ENCODE data around the gene PDE1C. TPM values are rescaled to one million over a fixed set of nuclear protein-coding genes. Genes with fewer than 3 reads are reported as not detected.
"Not testable (repeated sequence)": the region's sequence is repeated elsewhere in the genome, so short reads cannot be mapped to it uniquely, and the experiment has no call there.

PDE1C gene
- total and polyA plus RNA-seq, 2 of the 4 experiments (the other 2 are of a cell fraction): 14.2 to 61.5 TPM

DNA sequence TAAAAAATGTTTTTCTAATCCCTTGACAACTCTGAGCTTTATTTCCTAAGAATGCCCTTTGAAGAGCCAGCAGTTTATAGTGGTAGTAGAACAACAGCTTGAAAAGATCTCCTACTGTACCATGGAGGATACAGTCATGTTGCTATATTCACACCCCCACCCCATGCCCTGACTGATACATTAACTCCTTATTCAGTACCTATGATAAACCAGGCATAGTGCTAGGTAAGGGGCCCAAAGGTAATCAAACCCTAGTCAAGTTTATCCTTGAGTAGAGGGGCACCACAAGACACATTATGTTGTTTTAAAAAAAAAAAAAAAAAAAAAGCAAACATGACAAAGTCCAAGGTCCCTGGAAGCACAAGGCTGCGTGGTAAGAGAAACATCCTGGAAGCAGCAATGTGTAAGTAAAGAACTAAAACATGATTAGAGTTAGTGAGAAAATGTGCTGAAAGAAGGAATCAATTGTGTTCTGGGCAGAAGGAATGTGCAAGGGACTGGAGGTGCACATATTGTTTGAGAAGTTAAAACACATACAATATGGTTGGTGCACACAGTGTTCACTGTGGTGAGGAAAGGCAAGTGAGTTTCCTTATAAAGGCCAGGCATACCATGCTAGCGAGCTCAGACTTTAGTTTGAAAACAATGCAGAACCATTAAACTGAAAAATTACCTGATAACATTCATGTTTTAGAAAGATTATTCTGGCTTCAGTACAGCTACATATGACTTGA is 51.2 kb downstream of the PDE1C start (continued):
- no peak for TF ChIP-seq RCOR1 (IDR thresholded peaks at IDR 0.05; ENCODE audit: insufficient replicate concordance, low read length)
- no peak for TF ChIP-seq MXI1 (IDR thresholded peaks at IDR 0.05; ENCODE audit: borderline replicate concordance, low read depth, low read length)

- no peak overlapping the region for H3K14ac ChIP-seq (replicated peaks; ENCODE audit: low read depth, low read length)
- 0 out of 2 replicates have a peak, but pooled peaks cover 3% of the 10 kb centered on the region for H3K36me3 ChIP-seq (ENCODE audit: control insufficient read depth, insufficient read depth, low read length)
- H3K79me1 ChIP-seq (ENCODE audit: low read depth in 1 of 2, low read length in 2 of 2): peaks cover 3 to 6% of the 10 kb centered on the region in 2 experiments; a peak in 2 of 4 replicates
- H3K4ac ChIP-seq (ENCODE audit: low read depth, low read length): no peak overlapping the region
- H3K27me3 ChIP-seq (ENCODE audit: control insufficient read depth, insufficient read depth, low read length): no peaks in the 10 kb centered on the region
- H2AK5ac ChIP-seq (ENCODE audit: low read depth, low read length): no peak overlapping the region; the same call in 1 of the 2 replicates
- H3K56ac ChIP-seq (ENCODE audit: extremely low read depth, insufficient read depth, low read length): no peak overlapping the region
- H4K8ac ChIP-seq (ENCODE audit: low read depth in 2 of 2, low read length in 2 of 2): no peak overlapping the region
- H2AFZ ChIP-seq (replicated peaks; ENCODE audit: low read length, poor library complexity): no peak overlapping the region
- H4K20me1 ChIP-seq (ENCODE audit: insufficient read depth, low read length): no peaks in the 10 kb centered on the region
- ChIA-PET CTCF (no interaction called here), POLR2A (ENCODE audit: unreplicated experiment) (no interaction called here)
- no CpG with 5 or more reads among the region's 2 CpGs for WGBS, 2 experiments (ENCODE audit: extremely low coverage in 2 of 2, insufficient read length in 1 of 2)
- DNase-seq (no peak), ATAC-seq (ENCODE audit: low read depth) (no peak)
- 0 out of 2 replicates have a peak, but pooled peaks cover 3% of the 10 kb centered on the region for H3K9me3 ChIP-seq (ENCODE audit: control insufficient read depth, insufficient read depth, low read length)
- H3K27ac ChIP-seq (ENCODE audit: insufficient read depth, low read length): no peak overlapping the region
- in situ Hi-C loops (cut with MboI; ENCODE audit: low sequenced_read_pairs): no loop called here
- intact Hi-C loops (cut with micrococcal nuclease): no loop called here
- H2BK120ac ChIP-seq (ENCODE audit: low read depth, low read length): no peak overlapping the region
- TF ChIP-seq POLR2A (IDR thresholded peaks at IDR 0.05; ENCODE audit: low read depth, low read length): no peak
- no TSS peak for BruUV-seq (replicated peaks)
- H2BK5ac ChIP-seq (ENCODE audit: low read depth, low read length, poor library complexity, severe bottlenecking): no peak overlapping the region
- no peak overlapping the region; the same call in 1 of the 2 replicates for H4K5ac ChIP-seq (ENCODE audit: low read depth, low read length)
- no peak overlapping the region for H4K91ac ChIP-seq (ENCODE audit: insufficient read depth, low read depth, low read length)
- H2AK9ac ChIP-seq (replicated peaks; ENCODE audit: low read depth, low read length, poor library complexity): no peak overlapping the region
- no peaks in the 10 kb centered on the region for H3K9me1 ChIP-seq (ENCODE audit: insufficient read depth, low read length)
- H2BK15ac ChIP-seq (ENCODE audit: low read depth, low read length): no peak overlapping the region
- no peak overlapping the region for H3K18ac ChIP-seq (ENCODE audit: low read depth, low read length)
- peaks cover 12% of the 10 kb centered on the region for H3K4me1 ChIP-seq (ENCODE audit: control insufficient read depth, insufficient read depth, low read length)
- H3K4me2 ChIP-seq (ENCODE audit: low read depth, low read length): no peak overlapping the region
- no peak overlapping the region for H3K9ac ChIP-seq (ENCODE audit: low read depth, low read length)
- no peak overlapping the region for H3K4me3 ChIP-seq (ENCODE audit: insufficient read depth, low read depth, low read length)
- H3K23ac ChIP-seq (ENCODE audit: low read depth, low read length): no peak overlapping the region
- H2BK20ac ChIP-seq (ENCODE audit: low read depth, low read length): no peak overlapping the region
- dilution Hi-C loops (cut with HindIII; ENCODE audit: low sequenced_read_pairs, unreplicated experiment): no loop called here
Observed at GRCh38 chr7:32015133-32015532, 55.1 kb downstream of the PDE1C start.

GRCh38 chr7:32013471-32013870 is 56.7 kb downstream of the PDE1C start:
- H3K36me3 ChIP-seq (ENCODE audit: control insufficient read depth, insufficient read depth, low read length); H3K4ac ChIP-seq (ENCODE audit: low read depth, low read length); H3K23ac ChIP-seq (ENCODE audit: low read depth, low read length); H3K27me3 ChIP-seq (ENCODE audit: control insufficient read depth, insufficient read depth, low read length); H3K79me1 ChIP-seq (ENCODE audit: low read depth in 1 of 2, low read length in 2 of 2); H3K4me1 ChIP-seq (ENCODE audit: control insufficient read depth, insufficient read depth, low read length); dilution Hi-C loops (cut with HindIII; ENCODE audit: low sequenced_read_pairs, unreplicated experiment); H4K5ac ChIP-seq (ENCODE audit: low read depth, low read length); intact Hi-C loops (cut with micrococcal nuclease); H2AK5ac ChIP-seq (ENCODE audit: low read depth, low read length); H3K4me2 ChIP-seq (ENCODE audit: low read depth, low read length); H3K4me3 ChIP-seq (ENCODE audit: insufficient read depth, low read depth, low read length); H3K14ac ChIP-seq (replicated peaks; ENCODE audit: low read depth, low read length); H2AFZ ChIP-seq (replicated peaks; ENCODE audit: low read length, poor library complexity); H2BK15ac ChIP-seq (ENCODE audit: low read depth, low read length); H4K91ac ChIP-seq (ENCODE audit: insufficient read depth, low read depth, low read length); H3K9me3 ChIP-seq (ENCODE audit: control insufficient read depth, insufficient read depth, low read length); H3K9me1 ChIP-seq (ENCODE audit: insufficient read depth, low read length); H2BK5ac ChIP-seq (ENCODE audit: low read depth, low read length, poor library complexity, severe bottlenecking); H2BK120ac ChIP-seq (ENCODE audit: low read depth, low read length); H3K18ac ChIP-seq (ENCODE audit: low read depth, low read length); H3K27ac ChIP-seq (ENCODE audit: insufficient read depth, low read length); ATAC-seq (ENCODE audit: low read depth); in situ Hi-C loops (cut with MboI; ENCODE audit: low sequenced_read_pairs); DNase-seq; H4K20me1 ChIP-seq (ENCODE audit: insufficient read depth, low read length); CTCF ChIA-PET; BruUV-seq (replicated peaks); POLR2A ChIA-PET (ENCODE audit: unreplicated experiment); H2BK20ac ChIP-seq (ENCODE audit: low read depth, low read length); H4K8ac ChIP-seq (ENCODE audit: low read depth in 2 of 2, low read length in 2 of 2); H3K9ac ChIP-seq (ENCODE audit: low read depth, low read length); H3K56ac ChIP-seq (ENCODE audit: extremely low read depth, insufficient read depth, low read length); H2AK9ac ChIP-seq (replicated peaks; ENCODE audit: low read depth, low read length, poor library complexity): not testable (repeated sequence)
- no CpG with 5 or more reads among the region's 2 CpGs for WGBS, 2 experiments (ENCODE audit: extremely low coverage in 2 of 2, insufficient read length in 1 of 2)

Measured in IMR-90 (cell line).